HUES64 (cell line): Measurements from ENCODE around the gene MRPL34.

ENCODE experiments used
- H3K27ac ChIP-seq: 2 replicates; pipeline ENCODE4 v1.7.0; 2013; ENCODE audit warnings: low read depth, low read length, inconsistent platforms
- H3K27me3 ChIP-seq: 2 replicates; pipeline ENCODE4 v1.6.1; 2013; ENCODE audit warnings: mild to moderate bottlenecking, low read length; ENCODE audit not compliant: insufficient read depth
- H3K36me3 ChIP-seq: 2 replicates; pipeline ENCODE4 v1.6.1; 2013; ENCODE audit warnings: mild to moderate bottlenecking, low read length; ENCODE audit not compliant: insufficient read depth
- H3K4me1 ChIP-seq: 2 replicates; pipeline ENCODE4 v1.6.1; 2013; ENCODE audit warnings: mild to moderate bottlenecking, low read length, moderate library complexity; ENCODE audit not compliant: insufficient read depth
- H3K4me3 ChIP-seq: 2 replicates; pipeline ENCODE4 v1.5.1; 2013; ENCODE audit warnings: mild to moderate bottlenecking, low read length, moderate library complexity
- H3K9ac ChIP-seq: 2 replicates; pipeline ENCODE4 v1.6.1; 2013; ENCODE audit warnings: mild to moderate bottlenecking, low read depth, low read length
- H3K9me3 ChIP-seq: 2 replicates; pipeline ENCODE4 v1.6.1; 2013; ENCODE audit warnings: low read depth, low read length; ENCODE audit not compliant: insufficient read depth
- WGBS: fragments of 150-250, 120-280 bp; methylation state at CpG from one replicate; pipeline ENCODE4 v1.1.7; 2013; ENCODE audit warnings: missing lambda C conversion rate; 5-methylcytosine and 5-hydroxymethylcytosine counted together

Gene MRPL34

GRCh38 chr19:17302391-17303166, 3.1 kb upstream of the MRPL34 start:
- H3K4me3 ChIP-seq = peak overlapping the region; percentile 62

GRCh38 chr19:17303167-17303939, 2.3 kb upstream of the MRPL34 start, which contains the start of gene ABHD8:
ABHD8 (minus strand) TSS chr19:17303425; CDS start chr19:17301616, 1,809 bp downstream.
- H3K9ac ChIP-seq = peak within 1 kb of the TSS; percentile 59
- peak within 1 kb of the TSS; percentile 62 for H3K4me3 ChIP-seq
- peaks cover 9% of the 10 kb centered on the region for H3K36me3 ChIP-seq
- peaks cover 18% of the 10 kb centered on the region for H3K4me1 ChIP-seq
- H3K9me3 ChIP-seq = no peaks in the 10 kb centered on the region
- H3K27ac ChIP-seq = peak within 1 kb of the TSS; percentile 42; the same call in 1 of the 2 replicates
- 2% methylated on average over 52 of the region's 52 CpGs for WGBS
- no peaks in the 10 kb centered on the region for H3K27me3 ChIP-seq

More at GRCh38 chr19:17302391-17303166, 3.1 kb upstream of the MRPL34 start:
- 15% methylated on average over 29 of the region's 29 CpGs for WGBS
- Histone ChIP-seq H3K9me3 (no peaks in the 10 kb centered on the region), H3K4me1 (peaks cover 18% of the 10 kb centered on the region), H3K27ac (peak overlapping the region; percentile 42; the same call in 1 of the 2 replicates), H3K36me3 (peaks cover 14% of the 10 kb centered on the region), H3K27me3 (no peaks in the 10 kb centered on the region), H3K9ac (peak overlapping the region; percentile 59)

DNA sequence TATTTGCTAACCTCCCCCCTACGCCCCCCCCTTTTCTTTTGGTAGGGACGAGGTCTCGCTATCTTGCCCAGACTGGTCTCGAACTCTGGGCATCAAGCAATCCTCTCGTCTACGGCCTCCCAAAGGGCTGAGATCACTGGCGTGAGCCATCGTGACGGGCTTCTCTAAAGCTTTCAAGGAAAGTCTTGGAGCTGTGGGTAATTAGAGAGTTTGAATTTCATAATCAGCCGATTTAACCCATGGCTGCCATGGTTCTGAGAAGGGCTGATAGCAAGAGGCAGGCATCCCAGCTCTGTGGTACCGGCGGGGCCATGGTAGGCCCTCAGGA, 1.8 kb upstream of the MRPL34 start:
- Histone ChIP-seq H3K9me3 (no peaks in the 10 kb centered on the region), H3K36me3 (0 out of 2 replicates have a peak, but pooled peaks cover 6% of the 10 kb centered on the region), H3K4me3 (peak overlapping the region; percentile 29; the same call in 1 of the 2 replicates), H3K27ac (no peak overlapping the region), H3K4me1 (peaks cover 18% of the 10 kb centered on the region), H3K27me3 (no peaks in the 10 kb centered on the region), H3K9ac (no peak overlapping the region)
- WGBS = 78% methylated on average over 12 of the region's 12 CpGs

DNA sequence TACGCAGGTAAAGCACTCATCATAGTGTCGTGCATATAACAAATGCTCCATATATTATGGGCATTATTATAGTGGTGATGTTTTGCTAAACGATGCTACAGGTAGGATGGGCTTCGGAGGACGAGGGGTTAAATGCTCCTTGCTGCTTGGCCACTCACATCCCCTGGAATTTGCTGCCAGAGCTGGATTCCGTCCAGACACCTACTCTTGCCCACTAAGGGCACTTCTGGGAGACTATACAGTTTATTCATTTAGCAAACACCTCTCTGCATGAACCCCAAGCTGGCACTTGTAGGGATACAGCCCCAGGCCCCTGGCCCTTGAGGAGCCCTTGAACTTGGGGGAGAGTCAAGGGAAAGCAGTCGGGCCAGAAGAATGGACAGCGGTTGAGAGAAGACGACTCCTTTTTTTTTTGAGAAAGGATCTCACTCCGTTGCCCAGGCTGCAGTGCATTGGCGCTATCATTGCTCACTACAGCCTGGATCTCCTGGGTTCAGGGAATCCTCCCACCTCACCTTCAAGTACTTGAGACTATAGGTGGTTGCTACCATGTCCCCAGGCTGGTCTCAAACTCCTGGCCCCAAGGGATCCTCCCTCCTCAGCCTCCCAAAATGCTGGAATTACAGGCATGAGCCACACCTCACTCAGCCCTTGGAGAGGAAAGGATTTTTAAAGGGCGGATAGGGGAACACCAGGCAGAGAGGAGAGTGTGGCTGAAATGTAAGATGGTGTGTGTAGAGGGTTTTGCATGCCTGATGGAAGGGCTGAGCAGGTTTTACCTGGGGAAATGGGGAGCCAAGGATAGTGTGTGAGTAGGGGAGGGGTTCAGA, 1.1 kb upstream of the MRPL34 start:
- H3K36me3 ChIP-seq = 0 out of 2 replicates have a peak, but pooled peaks cover 6% of the 10 kb centered on the region
- H3K27ac ChIP-seq = no peak overlapping the region
- WGBS = 84% methylated on average over 12 of the region's 12 CpGs
- no peaks in the 10 kb centered on the region for H3K9me3 ChIP-seq
- peak overlapping the region; percentile 73; the same call in 1 of the 2 replicates for H3K4me3 ChIP-seq
- H3K9ac ChIP-seq = no peak overlapping the region
- H3K27me3 ChIP-seq = no peaks in the 10 kb centered on the region
- peaks cover 18% of the 10 kb centered on the region for H3K4me1 ChIP-seq

GRCh38 chr19:17305216-17305516, 506 bp upstream of the MRPL34 start:
- Histone ChIP-seq H3K9me3 (no peaks in the 10 kb centered on the region), H3K4me1 (peaks cover 19% of the 10 kb centered on the region), H3K4me3 (peak overlapping the region; percentile 73), H3K27ac (peak overlapping the region; percentile 38; the same call in 1 of the 2 replicates), H3K36me3 (0 out of 2 replicates have a peak, but pooled peaks cover 6% of the 10 kb centered on the region), H3K27me3 (no peaks in the 10 kb centered on the region), H3K9ac (no peak overlapping the region)
- 11% methylated on average over 7 of the region's 7 CpGs for WGBS

DNA sequence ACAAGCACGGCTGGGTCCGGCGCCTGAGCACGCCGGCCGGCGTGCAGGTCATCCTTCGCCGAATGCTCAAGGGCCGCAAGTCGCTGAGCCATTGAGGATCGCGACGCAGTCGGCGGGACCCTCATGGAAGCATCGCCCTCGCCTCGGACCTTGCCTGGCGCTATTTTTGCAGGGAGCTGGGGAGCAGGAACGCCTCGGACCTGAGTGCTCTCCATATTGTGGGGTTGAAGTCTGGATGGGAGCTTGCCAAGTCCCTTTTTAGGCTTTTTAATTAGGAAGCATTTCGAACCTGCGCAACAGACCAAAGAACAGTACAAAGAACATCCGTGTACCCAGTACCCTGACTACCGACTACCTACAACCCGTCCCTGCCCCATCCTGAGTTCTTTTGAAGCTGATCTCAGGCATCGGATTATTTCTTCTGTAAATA, 628 bp downstream of the MRPL34 start:
- Histone ChIP-seq H3K27me3 (no peaks in the 10 kb centered on the region), H3K36me3 (0 out of 2 replicates have a peak, but pooled peaks cover 3% of the 10 kb centered on the region), H3K27ac (peak overlapping the region; percentile 79), H3K4me1 (peaks cover 26% of the 10 kb centered on the region), H3K9me3 (no peaks in the 10 kb centered on the region), H3K4me3 (peak overlapping the region; percentile 73), H3K9ac (peak overlapping the region; percentile 82)
- WGBS = 7% methylated on average over 28 of the region's 28 CpGs

GRCh38 chr19:17307876-17308377, 2.3 kb downstream of the MRPL34 start:
- no peak overlapping the region for H3K4me3 ChIP-seq
- no peak overlapping the region for H3K9ac ChIP-seq
- H3K27ac ChIP-seq = no peak overlapping the region; the same call in 1 of the 2 replicates
- H3K36me3 ChIP-seq = 0 out of 2 replicates have a peak, but pooled peaks cover 8% of the 10 kb centered on the region
- 92% methylated on average over 8 of the region's 8 CpGs for WGBS
- H3K27me3 ChIP-seq = no peaks in the 10 kb centered on the region
- H3K9me3 ChIP-seq = no peaks in the 10 kb centered on the region
- H3K4me1 ChIP-seq = peaks cover 20% of the 10 kb centered on the region

GRCh38 chr19:17309198-17309964, 3.7 kb downstream of the MRPL34 start, which contains the start of gene DDA1:
DDA1 (plus strand) TSS chr19:17309563; CDS start chr19:17309655, 92 bp downstream.
- Histone ChIP-seq H3K9me3 (no peaks in the 10 kb centered on the region), H3K27ac (peak within 1 kb of the TSS; percentile 69), H3K9ac (peak within 1 kb of the TSS; percentile 65), H3K27me3 (no peaks in the 10 kb centered on the region), H3K4me3 (peak within 1 kb of the TSS; percentile 86), H3K36me3 (peaks cover 19% of the 10 kb centered on the region), H3K4me1 (peaks cover 20% of the 10 kb centered on the region)
- 1% methylated on average over 46 of the region's 46 CpGs for WGBS

DNA sequence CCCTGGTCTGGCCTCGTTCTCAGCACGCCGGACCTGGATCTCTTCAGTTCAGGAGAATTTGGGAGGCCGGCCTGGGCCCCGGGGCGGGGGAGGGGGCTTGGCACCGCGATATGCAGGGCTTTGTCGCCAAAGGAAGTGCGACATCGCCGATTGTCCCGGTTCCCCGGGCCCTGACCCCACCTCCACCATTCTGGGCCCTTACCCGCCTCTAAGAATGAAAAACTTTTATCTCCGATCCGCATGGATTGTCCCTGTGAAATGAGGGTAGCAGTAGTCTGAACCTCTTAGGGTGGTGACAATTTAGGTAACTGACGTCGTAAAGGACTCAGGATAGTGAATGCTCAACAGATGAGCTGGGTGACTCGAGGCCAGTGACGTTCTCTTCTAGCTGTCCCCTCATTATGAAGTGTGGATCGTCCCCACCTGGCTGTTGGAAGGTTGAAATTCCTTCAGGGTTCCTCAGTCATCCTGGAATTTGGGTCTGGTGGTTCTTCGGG, 4.3 kb downstream of the MRPL34 start:
- Histone ChIP-seq H3K4me3 (peak overlapping the region; percentile 86), H3K36me3 (peaks cover 25% of the 10 kb centered on the region), H3K4me1 (peaks cover 14% of the 10 kb centered on the region), H3K9ac (peak overlapping the region; percentile 65), H3K27me3 (no peaks in the 10 kb centered on the region), H3K27ac (peak overlapping the region; percentile 69), H3K9me3 (no peaks in the 10 kb centered on the region)
- WGBS = 9% methylated on average over 23 of the region's 23 CpGs
